Endothelial cell (in vitro differentiated cells): ENCODE results near the gene CFAP52. TPM values are rescaled to one million over a fixed set of nuclear protein-coding genes. Genes with fewer than 3 reads are reported as not detected.
"Not testable (repeated sequence)": the region's sequence is repeated elsewhere in the genome, so short reads cannot be mapped to it uniquely, and the experiment has no call there.

Experiments used
- DNase-seq: peaks from one replicate; pipeline ENCODE4 v3.0.0; 2021; ENCODE audit warnings: low spot score
- H3K27ac Mint-ChIP-seq: one replicate; pipeline ENCODE4 v1.8.0; 2021; ENCODE audit warnings: mixed read lengths, inconsistent platforms; ENCODE audit not compliant: unreplicated experiment
- H3K27me3 Mint-ChIP-seq: one replicate; pipeline ENCODE4 v1.8.0; 2021; ENCODE audit warnings: mild to moderate bottlenecking, moderate library complexity, mixed read lengths, inconsistent platforms; ENCODE audit not compliant: unreplicated experiment
- H3K36me3 Mint-ChIP-seq: one replicate; pipeline ENCODE4 v1.8.0; 2021; ENCODE audit warnings: mild to moderate bottlenecking, low read depth, mixed read lengths, inconsistent platforms; ENCODE audit not compliant: unreplicated experiment
- H3K4me1 Mint-ChIP-seq: one replicate; pipeline ENCODE4 v1.8.0; 2021; ENCODE audit warnings: mild to moderate bottlenecking, mixed read lengths, inconsistent platforms; ENCODE audit not compliant: unreplicated experiment
- H3K4me3 Mint-ChIP-seq: one replicate; pipeline ENCODE4 v1.8.0; 2021; ENCODE audit warnings: mild to moderate bottlenecking, mixed read lengths, inconsistent platforms; ENCODE audit not compliant: unreplicated experiment
- H3K9me3 Mint-ChIP-seq: one replicate; pipeline ENCODE4 v1.8.0; 2021; ENCODE audit warnings: mixed read lengths, inconsistent platforms; ENCODE audit not compliant: unreplicated experiment
- CTCF ChIP-seq: fragments of 200-600 bp; sonication (generic); IDR thresholded peaks from one replicate; pipeline ENCODE4 v1.5.0; 2021; ENCODE audit warnings: antibody characterized with exemption; ENCODE audit not compliant: unreplicated experiment
- total RNA-seq: library from RNA; stranded (reverse); fragmentation: NEBNext Ultra II Directional; extraction: Animal tissue kit (Norgen Biotek cat#: 25700); gene quantifications from one replicate; pipeline ENCODE4 v1.2.1, GENCODE V29; 2021; ENCODE audit not compliant: unreplicated experiment

Gene CFAP52
- total RNA-seq, 1 donor from 2014 or later: not detected

GRCh38 chr17:9554715-9555114 is 21.7 kb upstream of the CFAP52 start:
- H3K27ac Mint-ChIP-seq, H3K4me1 Mint-ChIP-seq, H3K27me3 Mint-ChIP-seq, H3K4me3 Mint-ChIP-seq, H3K9me3 Mint-ChIP-seq, H3K36me3 Mint-ChIP-seq: not testable (repeated sequence)
- DNase-seq: peak; percentile 69
- peak; percentile 45 for TF ChIP-seq CTCF

GRCh38 chr17:9557161-9557755 is 19.2 kb upstream of the CFAP52 start:
- Mint-ChIP-seq H3K4me3 (no peak overlapping the region), H3K9me3 (no peaks in the 10 kb centered on the region), H3K27me3 (peaks cover 1% of the 10 kb centered on the region), H3K4me1 (no peaks in the 10 kb centered on the region), H3K36me3 (no peaks in the 10 kb centered on the region), H3K27ac (no peak overlapping the region)
- no peak for TF ChIP-seq CTCF
- DNase-seq: no peak

GRCh38 chr17:9557857-9558256 is 18.6 kb upstream of the CFAP52 start:
- no peak for TF ChIP-seq CTCF
- Mint-ChIP-seq H3K36me3 (no peaks in the 10 kb centered on the region), H3K4me1 (no peaks in the 10 kb centered on the region), H3K9me3 (no peaks in the 10 kb centered on the region), H3K27me3 (peaks cover 1% of the 10 kb centered on the region), H3K27ac (no peak overlapping the region), H3K4me3 (no peak overlapping the region)
- no peak for DNase-seq

GRCh38 chr17:9564104-9564503 is 12.3 kb upstream of the CFAP52 start:
- no peak for TF ChIP-seq CTCF
- Mint-ChIP-seq H3K27ac (peak overlapping the region; percentile 62), H3K4me1 (peaks cover 7% of the 10 kb centered on the region), H3K4me3 (peak overlapping the region; percentile 10), H3K27me3 (peaks cover 1% of the 10 kb centered on the region), H3K9me3 (no peaks in the 10 kb centered on the region), H3K36me3 (peaks cover 10% of the 10 kb centered on the region)
- no peak for DNase-seq

- Mint-ChIP-seq H3K4me1 (peaks cover 7% of the 10 kb centered on the region), H3K9me3 (no peaks in the 10 kb centered on the region), H3K27me3 (peaks cover 1% of the 10 kb centered on the region), H3K4me3 (no peak overlapping the region), H3K36me3 (peaks cover 10% of the 10 kb centered on the region), H3K27ac (no peak overlapping the region)
- DNase-seq: no peak
- no peak for TF ChIP-seq CTCF
These were observed 10.4 kb upstream of the CFAP52 start for GRCh38 chr17:9566067-9566466.

GRCh38 chr17:9566739-9567138 is 9.7 kb upstream of the CFAP52 start:
- H3K9me3 Mint-ChIP-seq, DNase-seq, H3K27me3 Mint-ChIP-seq, H3K36me3 Mint-ChIP-seq, H3K27ac Mint-ChIP-seq, H3K4me1 Mint-ChIP-seq: not testable (repeated sequence)
- peak overlapping the region; percentile 28 for H3K4me3 Mint-ChIP-seq
